ENCODE measurements around the gene CIROP.

Gene CIROP

GRCh38 chr14:23051141-23052057 is 53.4 kb downstream of the CIROP start:
- DNase-seq (ENCODE audit: low read depth in 1 of 2, low spot score in 1 of 2), result no peak

Measured in activated CD4-positive, alpha-beta T cell treated with anti-CD3 and anti-CD28 coated beads, Interleukin-2, amount 50 U/mL, for 24 hours (primary cell).